Measurements from ENCODE around the gene TTYH3.
"Not testable (repeated sequence)": the region's sequence is repeated elsewhere in the genome, so short reads cannot be mapped to it uniquely, and the experiment has no call there.

The TTYH3 gene
- total RNA-seq: 3.4 to 14.3 (median 8.4) reads per million in 9 experiments

DNA sequence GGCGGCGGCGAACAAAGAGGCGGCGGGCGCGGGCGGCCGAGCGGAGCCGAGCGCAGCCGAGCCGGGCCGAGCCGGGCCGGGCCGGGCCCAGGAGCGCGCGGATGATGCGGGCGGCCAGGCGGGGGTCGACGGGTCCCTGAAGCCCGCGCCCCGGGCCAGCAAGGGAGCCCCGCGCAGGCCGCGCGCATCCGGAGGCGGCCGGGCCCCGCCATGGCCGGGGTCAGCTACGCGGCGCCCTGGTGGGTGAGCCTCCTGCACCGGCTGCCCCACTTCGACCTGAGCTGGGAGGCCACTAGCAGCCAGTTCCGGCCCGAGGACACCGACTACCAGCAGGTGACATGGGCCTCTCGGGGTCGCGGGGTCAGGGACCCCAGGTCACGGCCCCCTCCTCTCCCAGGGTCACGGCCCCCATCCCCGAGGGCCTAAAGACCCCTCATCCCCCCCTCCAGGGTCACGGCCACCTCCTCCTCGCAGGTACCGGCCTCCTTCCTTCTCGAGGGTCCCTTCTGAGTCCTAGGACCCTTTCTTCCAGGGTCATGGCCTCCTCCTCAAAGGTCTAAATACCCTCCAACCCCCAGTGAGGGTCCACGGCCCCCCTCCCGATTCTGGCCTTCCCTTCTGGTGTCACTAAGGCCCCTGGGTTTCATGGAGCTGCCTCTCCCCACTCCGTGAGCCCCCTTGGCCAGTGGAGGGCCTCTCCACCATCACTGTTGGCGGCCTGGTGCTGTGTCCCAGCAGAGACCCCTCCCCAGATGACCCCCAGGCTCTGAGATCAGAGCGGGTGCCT, at the start of gene TTYH3:
Gene TTYH3 (plus strand): TSS at position 41 of the 787 bp plus-strand sequence. CDS start 170 bp downstream, at position 211.
- Mint-ChIP-seq H3K36me3 (ENCODE audit: insufficient read depth) (peaks cover 7% of the 10 kb centered on the region), H3K4me3 (peak within 1 kb of the TSS; percentile 91 to 94), H3K27ac (peak within 1 kb of the TSS; percentile 82 to 87), H3K27me3 (peaks cover 0 to 8% of the 10 kb centered on the region in 2 donors), H3K4me1 (ENCODE audit: low read depth in 2 of 2) (peaks cover 26 to 28% of the 10 kb centered on the region in 2 donors), H3K9me3 (no peaks in the 10 kb centered on the region)
- peak; percentile 24 for ATAC-seq (replicated peaks)
- DNase-seq: peak in 1 of 3 experiments; percentile 11

DNA sequence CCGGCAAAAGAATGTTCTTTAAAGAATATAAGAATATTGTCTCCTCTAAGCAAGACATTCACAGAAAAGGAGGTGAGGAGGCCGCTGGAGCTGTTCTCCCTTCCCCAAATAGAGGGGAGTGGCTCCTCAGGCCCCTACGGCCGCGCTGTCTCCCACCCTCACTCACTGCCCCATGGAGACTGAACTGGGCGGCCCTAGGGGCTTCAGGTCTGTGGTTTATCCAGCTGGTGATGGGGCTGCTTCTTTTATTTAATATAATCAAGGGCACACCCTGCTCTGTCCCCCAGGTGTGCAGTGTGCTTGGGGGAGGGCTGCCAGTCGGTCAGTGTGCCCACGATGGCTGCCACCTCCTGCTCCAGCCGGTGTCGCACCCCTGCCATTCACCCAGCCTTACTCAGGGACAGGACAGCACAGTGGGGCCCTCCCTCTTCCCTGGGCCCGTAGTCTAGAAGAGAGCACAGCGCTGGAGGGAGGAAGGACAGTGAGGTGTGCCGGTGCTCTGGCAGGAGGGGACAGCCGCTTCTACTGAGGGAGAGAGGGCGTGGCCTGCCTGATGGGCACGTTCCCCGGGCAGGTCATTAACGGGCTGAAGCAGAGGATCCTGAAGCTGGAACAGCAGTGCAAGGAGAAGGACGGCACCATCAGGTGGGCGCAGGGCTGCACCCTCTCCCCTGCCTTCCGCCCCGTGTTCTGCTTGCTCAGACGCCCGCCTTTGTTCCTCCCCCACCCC, 49.6 kb upstream of the TTYH3 start:
- ATAC-seq (replicated peaks) (no peak), DNase-seq (no peak)
- Mint-ChIP-seq H3K36me3 (ENCODE audit: insufficient read depth) (peaks cover 6% of the 10 kb centered on the region), H3K27me3 (no peaks in the 10 kb centered on the region), H3K9me3 (no peaks in the 10 kb centered on the region), H3K4me1 (ENCODE audit: low read depth in 2 of 2) (peaks cover 0 to 3% of the 10 kb centered on the region in 2 donors), H3K27ac (no peak overlapping the region), H3K4me3 (no peak overlapping the region)

- Mint-ChIP-seq H3K4me3 (no peak overlapping the region), H3K36me3 (ENCODE audit: insufficient read depth) (peaks cover 6% of the 10 kb centered on the region), H3K27me3 (no peaks in the 10 kb centered on the region), H3K4me1 (ENCODE audit: low read depth in 2 of 2) (peaks cover 0 to 3% of the 10 kb centered on the region in 2 donors), H3K9me3 (no peaks in the 10 kb centered on the region), H3K27ac (no peak overlapping the region)
- DNase-seq (no peak), ATAC-seq (replicated peaks) (no peak)
These were observed 47.8 kb upstream of the TTYH3 start for GRCh38 chr7:2583798-2584580.

- no peak for ATAC-seq (replicated peaks)
- Mint-ChIP-seq H3K27me3 (no peaks in the 10 kb centered on the region), H3K36me3 (ENCODE audit: insufficient read depth) (peaks cover under 1% of the 10 kb centered on the region), H3K4me3 (no peak overlapping the region), H3K9me3 (no peaks in the 10 kb centered on the region), H3K27ac (no peak overlapping the region), H3K4me1 (ENCODE audit: low read depth in 2 of 2) (peaks cover 0 to 3% of the 10 kb centered on the region in 2 donors)
- DNase-seq: no peak
These were observed 46.3 kb upstream of the TTYH3 start for GRCh38 chr7:2585446-2585845.

GRCh38 chr7:2586326-2587020, 45.3 kb upstream of the TTYH3 start:
- H3K4me3 Mint-ChIP-seq: no peak overlapping the region
- H3K27me3 Mint-ChIP-seq: no peaks in the 10 kb centered on the region
- no peak for ATAC-seq (replicated peaks)
- no peak overlapping the region for H3K27ac Mint-ChIP-seq
- no peaks in the 10 kb centered on the region for H3K36me3 Mint-ChIP-seq (ENCODE audit: insufficient read depth)
- no peak for DNase-seq
- H3K4me1 Mint-ChIP-seq (ENCODE audit: low read depth in 2 of 2): peaks cover 0 to 3% of the 10 kb centered on the region in 2 donors
- H3K9me3 Mint-ChIP-seq: no peaks in the 10 kb centered on the region

GRCh38 chr7:2587134-2587533, 44.7 kb upstream of the TTYH3 start:
- ATAC-seq (replicated peaks) (no peak), DNase-seq (no peak)
- Mint-ChIP-seq H3K27me3 (no peaks in the 10 kb centered on the region), H3K4me1 (ENCODE audit: low read depth in 2 of 2) (peaks cover 0 to 3% of the 10 kb centered on the region in 2 donors), H3K27ac (no peak overlapping the region), H3K4me3 (no peak overlapping the region), H3K9me3 (no peaks in the 10 kb centered on the region), H3K36me3 (ENCODE audit: insufficient read depth) (no peaks in the 10 kb centered on the region)

- no peak overlapping the region for H3K4me3 Mint-ChIP-seq
- no peaks in the 10 kb centered on the region for H3K27me3 Mint-ChIP-seq
- peaks cover 0 to 3% of the 10 kb centered on the region in 2 donors for H3K4me1 Mint-ChIP-seq (ENCODE audit: low read depth in 2 of 2)
- ATAC-seq (replicated peaks) (no peak), DNase-seq (no peak)
- no peak overlapping the region for H3K27ac Mint-ChIP-seq
- peaks cover under 1% of the 10 kb centered on the region for H3K36me3 Mint-ChIP-seq (ENCODE audit: insufficient read depth)
- H3K9me3 Mint-ChIP-seq: no peaks in the 10 kb centered on the region
These were observed 44.0 kb upstream of the TTYH3 start for GRCh38 chr7:2587778-2588177.

- H3K4me1 Mint-ChIP-seq (ENCODE audit: low read depth in 2 of 2): peaks cover 0 to 3% of the 10 kb centered on the region in 2 donors
- no peak overlapping the region for H3K4me3 Mint-ChIP-seq
- H3K27me3 Mint-ChIP-seq: no peaks in the 10 kb centered on the region
- DNase-seq (no peak), ATAC-seq (replicated peaks) (no peak)
- no peaks in the 10 kb centered on the region for H3K9me3 Mint-ChIP-seq
- no peak overlapping the region for H3K27ac Mint-ChIP-seq
- H3K36me3 Mint-ChIP-seq (ENCODE audit: insufficient read depth): peaks cover 4% of the 10 kb centered on the region
These were observed 42.4 kb upstream of the TTYH3 start for GRCh38 chr7:2589341-2589740.

DNA sequence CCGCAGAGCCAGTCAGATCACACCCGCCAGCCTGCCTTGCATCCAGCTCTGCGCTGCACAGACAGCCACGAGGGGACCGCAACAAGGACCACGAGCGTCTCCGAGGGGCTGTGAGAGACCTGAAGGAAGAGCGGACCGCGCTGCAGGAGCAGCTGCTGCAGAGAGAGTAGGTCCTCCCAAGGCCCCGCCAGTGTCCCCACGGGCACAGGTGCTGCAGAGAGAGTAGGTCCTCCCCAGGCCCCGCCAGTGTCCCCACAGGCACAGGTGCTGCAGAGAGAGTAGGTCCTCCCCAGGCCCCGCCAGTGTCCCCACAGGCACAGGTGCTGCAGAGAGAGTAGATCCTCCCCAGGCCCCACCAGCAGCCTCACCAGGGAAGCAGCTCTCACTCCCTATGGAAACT, 41.8 kb upstream of the TTYH3 start:
- not testable (repeated sequence) for H3K36me3 Mint-ChIP-seq (ENCODE audit: insufficient read depth); H3K4me1 Mint-ChIP-seq (ENCODE audit: low read depth in 2 of 2); DNase-seq; H3K4me3 Mint-ChIP-seq; H3K27ac Mint-ChIP-seq; H3K9me3 Mint-ChIP-seq; H3K27me3 Mint-ChIP-seq; ATAC-seq (replicated peaks)

- Mint-ChIP-seq H3K27ac (no peak overlapping the region), H3K27me3 (no peaks in the 10 kb centered on the region), H3K36me3 (ENCODE audit: insufficient read depth) (peaks cover 4% of the 10 kb centered on the region), H3K4me3 (no peak overlapping the region), H3K9me3 (no peaks in the 10 kb centered on the region), H3K4me1 (ENCODE audit: low read depth in 2 of 2) (no peaks in the 10 kb centered on the region)
- ATAC-seq (replicated peaks) (no peak), DNase-seq (no peak)
These were observed 39.4 kb upstream of the TTYH3 start for GRCh38 chr7:2592375-2592865.

- Mint-ChIP-seq H3K4me1 (ENCODE audit: low read depth in 2 of 2) (no peaks in the 10 kb centered on the region), H3K9me3 (no peaks in the 10 kb centered on the region), H3K27me3 (no peaks in the 10 kb centered on the region), H3K27ac (no peak overlapping the region), H3K4me3 (no peak overlapping the region), H3K36me3 (ENCODE audit: insufficient read depth) (peaks cover 4% of the 10 kb centered on the region)
- no peak for ATAC-seq (replicated peaks)
- no peak for DNase-seq
These were observed 38.6 kb upstream of the TTYH3 start for GRCh38 chr7:2593036-2593727.

GRCh38 chr7:2594599-2594998, 37.2 kb upstream of the TTYH3 start:
- DNase-seq (no peak), ATAC-seq (replicated peaks) (no peak)
- Mint-ChIP-seq H3K9me3 (no peaks in the 10 kb centered on the region), H3K4me3 (no peak overlapping the region), H3K27me3 (no peaks in the 10 kb centered on the region), H3K36me3 (ENCODE audit: insufficient read depth) (peaks cover 9% of the 10 kb centered on the region), H3K27ac (peak overlapping the region in 1 of 2 donors; percentile 28), H3K4me1 (ENCODE audit: low read depth in 2 of 2) (no peaks in the 10 kb centered on the region)
